ENCODE results near the gene KRT3.
"Not testable (repeated sequence)": the region's sequence is repeated elsewhere in the genome, so short reads cannot be mapped to it uniquely, and the experiment has no call there.

KRT3 gene

GRCh38 chr12:52796839-52797528 lies 1.1 kb upstream of the KRT3 start:
- no peak for DNase-seq

GRCh38 chr12:52796429-52796794 lies 495 bp upstream of the KRT3 start:
- DNase-seq = no peak

- not testable (repeated sequence) for DNase-seq
Measured at GRCh38 chr12:52795332-52795674, 614 bp downstream of the KRT3 start.

GRCh38 chr12:52794479-52795331 lies 1.2 kb downstream of the KRT3 start:
- DNase-seq = no peak

- DNase-seq = no peak
Measured at GRCh38 chr12:52792185-52793029, 3.5 kb downstream of the KRT3 start.

GRCh38 chr12:52791271-52792184 lies 4.4 kb downstream of the KRT3 start:
- DNase-seq = no peak

GRCh38 chr12:52790427-52791270 lies 5.3 kb downstream of the KRT3 start:
- no peak for DNase-seq

GRCh38 chr12:52789637-52790426 lies 6.1 kb downstream of the KRT3 start:
- no peak for DNase-seq

- DNase-seq = no peak
Measured at GRCh38 chr12:52788876-52789636, 6.9 kb downstream of the KRT3 start.

- DNase-seq = no peak
Measured at GRCh38 chr12:52788192-52788875, 7.6 kb downstream of the KRT3 start.

- DNase-seq = no peak
Measured at GRCh38 chr12:52787324-52788191, 8.4 kb downstream of the KRT3 start.

- no peak for DNase-seq
Measured at GRCh38 chr12:52784909-52785308, 11.0 kb downstream of the KRT3 start.

GRCh38 chr12:52783563-52784316 lies 12.2 kb downstream of the KRT3 start:
- DNase-seq = no peak

- no peak for DNase-seq
Measured at GRCh38 chr12:52782502-52782901, 13.4 kb downstream of the KRT3 start.

GRCh38 chr12:52781399-52782082 lies 14.4 kb downstream of the KRT3 start:
- DNase-seq = no peak

GRCh38 chr12:52779914-52780313 lies 16.0 kb downstream of the KRT3 start:
- DNase-seq = no peak

GRCh38 chr12:52778833-52779232 lies 17.1 kb downstream of the KRT3 start:
- no peak for DNase-seq

Data from NCI-H510A treated with DMSO at 0.1 percent for 48 hours (cell line).